ENCODE data around the gene RPL29.
"Not testable (repeated sequence)": the region's sequence is repeated elsewhere in the genome, so short reads cannot be mapped to it uniquely, and the experiment has no call there.

The RPL29 gene

GRCh38 chr3:52039426-52039825 lies 43.7 kb upstream of the RPL29 start:
- DNase-seq (ENCODE audit: low spot score), result no peak
- Histone ChIP-seq H3K4me3 (peak overlapping the region; percentile 6), H3K27ac (peak overlapping the region; percentile 27 to 72)
- no peak for TF ChIP-seq CTCF (IDR thresholded peaks at IDR 0.05)

- Histone ChIP-seq H3K4me3 (no peak overlapping the region), H3K27ac (no peak overlapping the region)
- no peak for TF ChIP-seq CTCF (IDR thresholded peaks at IDR 0.05)
- no peak for DNase-seq (ENCODE audit: low spot score)
Measured at GRCh38 chr3:52038227-52038626, 42.5 kb upstream of the RPL29 start.

- Histone ChIP-seq H3K4me3 (no peak overlapping the region), H3K27ac (no peak overlapping the region)
- no peak for DNase-seq (ENCODE audit: low spot score)
- no peak for TF ChIP-seq CTCF (IDR thresholded peaks at IDR 0.05)
Measured at GRCh38 chr3:52037291-52037690, 41.6 kb upstream of the RPL29 start.

GRCh38 chr3:52036829-52037228 lies 41.1 kb upstream of the RPL29 start:
- TF ChIP-seq CTCF (IDR thresholded peaks at IDR 0.05), result no peak
- H3K27ac ChIP-seq, result no peak overlapping the region
- H3K4me3 ChIP-seq, result no peak overlapping the region
- DNase-seq (ENCODE audit: low spot score), result no peak

GRCh38 chr3:52036222-52036694 lies 40.6 kb upstream of the RPL29 start:
- Histone ChIP-seq H3K4me3 (no peak overlapping the region), H3K27ac (no peak overlapping the region)
- TF ChIP-seq CTCF (IDR thresholded peaks at IDR 0.05), result no peak
- no peak for DNase-seq (ENCODE audit: low spot score)

GRCh38 chr3:52034651-52035050 lies 39.0 kb upstream of the RPL29 start:
- DNase-seq (ENCODE audit: low spot score), result no peak
- no peak for TF ChIP-seq CTCF (IDR thresholded peaks at IDR 0.05)
- H3K4me3 ChIP-seq, result no peak overlapping the region
- H3K27ac ChIP-seq, result no peak overlapping the region

- no peak for DNase-seq (ENCODE audit: low spot score)
- no peak overlapping the region for H3K27ac ChIP-seq
- TF ChIP-seq CTCF (IDR thresholded peaks at IDR 0.05), result no peak
- H3K4me3 ChIP-seq, result no peak overlapping the region
Measured at GRCh38 chr3:52034212-52034611, 38.5 kb upstream of the RPL29 start.

- not testable (repeated sequence) for DNase-seq (ENCODE audit: low spot score); H3K27ac ChIP-seq; H3K4me3 ChIP-seq
Measured at GRCh38 chr3:52033748-52034147, 38.1 kb upstream of the RPL29 start.
